SJSA1 (cell line): ENCODE measurements around the gene EPHB1. TPM values are rescaled to one million over a fixed set of nuclear protein-coding genes. Genes with fewer than 3 reads are reported as not detected.

Experiments
- DNase-seq, 2 experiments: peaks; one replicate each; pipeline ENCODE4 v3.0.0-alpha.2; 2015 to 2020; ENCODE audit warnings: low spot score in 2 of 2, low read depth in 1 of 2
- H3K27ac ChIP-seq: fragments of 250-450 bp; sonication (Bioruptor Pico); 2 replicates; pipeline ENCODE4 v1.5.1; 2020; ENCODE audit warnings: mild to moderate bottlenecking, moderate library complexity
- H3K27me3 ChIP-seq: fragments of 250-450 bp; sonication (Bioruptor Pico); replicated peaks from 2 replicates; pipeline ENCODE4 v1.5.1; 2020; ENCODE audit warnings: mild to moderate bottlenecking, moderate library complexity
- H3K36me3 ChIP-seq: fragments of 250-450 bp; sonication (Bioruptor Pico); 2 replicates; pipeline ENCODE4 v1.5.1; 2020; ENCODE audit warnings: mild to moderate bottlenecking
- H3K4me1 ChIP-seq: fragments of 250-450 bp; sonication (Bioruptor Pico); replicated peaks from 2 replicates; pipeline ENCODE4 v1.6.1; 2021; ENCODE audit warnings: mild to moderate bottlenecking
- H3K4me3 ChIP-seq: fragments of 250-450 bp; sonication (Bioruptor Pico); 2 replicates; pipeline ENCODE4 v1.5.1; 2020; ENCODE audit warnings: mild to moderate bottlenecking
- H3K9me3 ChIP-seq: fragments of 250-450 bp; sonication (Bioruptor Pico); replicated peaks from 2 replicates; pipeline ENCODE4 v1.5.1; 2020; ENCODE audit warnings: mild to moderate bottlenecking
- total RNA-seq: library from RNA; depleted of rRNA; stranded (reverse); fragments of >200 nt; shearing (Covaris generic); gene quantifications from 2 replicates; pipeline ENCODE4 v1.2.3, GENCODE V29; 2014

EPHB1 gene
- total RNA-seq, 1 experiment from 2014 or later = not detected

- no peak overlapping the region for H3K4me3 ChIP-seq
- no peaks in the 10 kb centered on the region for H3K27me3 ChIP-seq
- H3K27ac ChIP-seq = no peak overlapping the region
- no peaks in the 10 kb centered on the region for H3K36me3 ChIP-seq
- no peak for DNase-seq
- H3K4me1 ChIP-seq = no peaks in the 10 kb centered on the region
- H3K9me3 ChIP-seq = no peaks in the 10 kb centered on the region
Observed at GRCh38 chr3:134911586-134912548, 116.8 kb downstream of the EPHB1 start.

GRCh38 chr3:134916276-134916961, 121.4 kb downstream of the EPHB1 start:
- DNase-seq = no peak
- no peaks in the 10 kb centered on the region for H3K9me3 ChIP-seq
- no peak overlapping the region for H3K27ac ChIP-seq
- H3K36me3 ChIP-seq = no peaks in the 10 kb centered on the region
- H3K4me1 ChIP-seq = no peaks in the 10 kb centered on the region
- H3K27me3 ChIP-seq = no peaks in the 10 kb centered on the region
- H3K4me3 ChIP-seq = no peak overlapping the region

- H3K36me3 ChIP-seq = no peaks in the 10 kb centered on the region
- no peaks in the 10 kb centered on the region for H3K4me1 ChIP-seq
- no peaks in the 10 kb centered on the region for H3K27me3 ChIP-seq
- no peak overlapping the region for H3K27ac ChIP-seq
- no peaks in the 10 kb centered on the region for H3K9me3 ChIP-seq
- no peak for DNase-seq
- no peak overlapping the region for H3K4me3 ChIP-seq
Observed at GRCh38 chr3:134917631-134918030, 122.6 kb downstream of the EPHB1 start.

GRCh38 chr3:134918441-134918840, 123.4 kb downstream of the EPHB1 start:
- no peaks in the 10 kb centered on the region for H3K4me1 ChIP-seq
- H3K27ac ChIP-seq = no peak overlapping the region
- H3K36me3 ChIP-seq = no peaks in the 10 kb centered on the region
- H3K27me3 ChIP-seq = no peaks in the 10 kb centered on the region
- no peak for DNase-seq
- H3K9me3 ChIP-seq = no peaks in the 10 kb centered on the region
- no peak overlapping the region for H3K4me3 ChIP-seq

GRCh38 chr3:134922101-134922500, 127.0 kb downstream of the EPHB1 start:
- Histone ChIP-seq H3K36me3 (no peaks in the 10 kb centered on the region), H3K27ac (no peak overlapping the region), H3K4me1 (no peaks in the 10 kb centered on the region), H3K27me3 (no peaks in the 10 kb centered on the region), H3K4me3 (no peak overlapping the region), H3K9me3 (no peaks in the 10 kb centered on the region)
- DNase-seq = no peak

GRCh38 chr3:134922866-134923265, 127.8 kb downstream of the EPHB1 start:
- H3K9me3 ChIP-seq = no peaks in the 10 kb centered on the region
- H3K27me3 ChIP-seq = no peaks in the 10 kb centered on the region
- no peak overlapping the region for H3K4me3 ChIP-seq
- H3K4me1 ChIP-seq = no peaks in the 10 kb centered on the region
- H3K36me3 ChIP-seq = no peaks in the 10 kb centered on the region
- no peak for DNase-seq
- H3K27ac ChIP-seq = no peak overlapping the region

GRCh38 chr3:134923286-134923685, 128.2 kb downstream of the EPHB1 start:
- H3K27me3 ChIP-seq = no peaks in the 10 kb centered on the region
- DNase-seq = no peak
- H3K36me3 ChIP-seq = no peaks in the 10 kb centered on the region
- no peaks in the 10 kb centered on the region for H3K4me1 ChIP-seq
- no peak overlapping the region for H3K4me3 ChIP-seq
- no peaks in the 10 kb centered on the region for H3K9me3 ChIP-seq
- no peak overlapping the region for H3K27ac ChIP-seq

GRCh38 chr3:134927599-134927998, 132.5 kb downstream of the EPHB1 start:
- H3K4me1 ChIP-seq = no peaks in the 10 kb centered on the region
- H3K4me3 ChIP-seq = no peak overlapping the region
- no peak overlapping the region for H3K27ac ChIP-seq
- H3K27me3 ChIP-seq = no peaks in the 10 kb centered on the region
- DNase-seq = no peak
- H3K9me3 ChIP-seq = no peaks in the 10 kb centered on the region
- no peaks in the 10 kb centered on the region for H3K36me3 ChIP-seq

- H3K27me3 ChIP-seq = no peaks in the 10 kb centered on the region
- no peaks in the 10 kb centered on the region for H3K4me1 ChIP-seq
- no peaks in the 10 kb centered on the region for H3K9me3 ChIP-seq
- no peaks in the 10 kb centered on the region for H3K36me3 ChIP-seq
- H3K27ac ChIP-seq = no peak overlapping the region
- no peak for DNase-seq
- H3K4me3 ChIP-seq = no peak overlapping the region
Observed at GRCh38 chr3:134928392-134928791, 133.3 kb downstream of the EPHB1 start.

- DNase-seq = no peak
- H3K27me3 ChIP-seq = no peaks in the 10 kb centered on the region
- H3K36me3 ChIP-seq = no peaks in the 10 kb centered on the region
- no peak overlapping the region for H3K4me3 ChIP-seq
- no peaks in the 10 kb centered on the region for H3K4me1 ChIP-seq
- H3K9me3 ChIP-seq = no peaks in the 10 kb centered on the region
- H3K27ac ChIP-seq = no peak overlapping the region
Observed at GRCh38 chr3:134928819-134929218, 133.8 kb downstream of the EPHB1 start.

- no peaks in the 10 kb centered on the region for H3K36me3 ChIP-seq
- DNase-seq = no peak
- no peak overlapping the region for H3K27ac ChIP-seq
- H3K9me3 ChIP-seq = no peaks in the 10 kb centered on the region
- H3K27me3 ChIP-seq = no peaks in the 10 kb centered on the region
- no peak overlapping the region for H3K4me3 ChIP-seq
- H3K4me1 ChIP-seq = no peaks in the 10 kb centered on the region
Observed at GRCh38 chr3:134929976-134930375, 134.9 kb downstream of the EPHB1 start.

- Histone ChIP-seq H3K4me3 (no peak overlapping the region), H3K9me3 (no peaks in the 10 kb centered on the region), H3K27me3 (no peaks in the 10 kb centered on the region)
Observed at GRCh38 chr3:134931045-134931785, 136.2 kb downstream of the EPHB1 start.

GRCh38 chr3:134932035-134932434, 137.0 kb downstream of the EPHB1 start:
- no peaks in the 10 kb centered on the region for H3K4me1 ChIP-seq
- no peak for DNase-seq
- no peaks in the 10 kb centered on the region for H3K36me3 ChIP-seq
- no peak overlapping the region for H3K4me3 ChIP-seq
- H3K9me3 ChIP-seq = no peaks in the 10 kb centered on the region
- H3K27ac ChIP-seq = no peak overlapping the region
- H3K27me3 ChIP-seq = no peaks in the 10 kb centered on the region

More at GRCh38 chr3:134931045-134931785, 136.2 kb downstream of the EPHB1 start:
- no peak overlapping the region for H3K27ac ChIP-seq
- no peak for DNase-seq
- no peaks in the 10 kb centered on the region for H3K4me1 ChIP-seq
- H3K36me3 ChIP-seq = no peaks in the 10 kb centered on the region

GRCh38 chr3:134933997-134934396, 138.9 kb downstream of the EPHB1 start:
- no peak for DNase-seq
- no peaks in the 10 kb centered on the region for H3K4me1 ChIP-seq

More at GRCh38 chr3:134933997-134934396, 138.9 kb downstream of the EPHB1 start:
- no peak overlapping the region for H3K4me3 ChIP-seq
- H3K36me3 ChIP-seq = no peaks in the 10 kb centered on the region
- H3K27ac ChIP-seq = no peak overlapping the region
- no peaks in the 10 kb centered on the region for H3K27me3 ChIP-seq
- H3K9me3 ChIP-seq = no peaks in the 10 kb centered on the region
